Measurements from ENCODE around the gene ZNF414. TPM values are rescaled to one million over a fixed set of nuclear protein-coding genes. Genes with fewer than 3 reads are reported as not detected.
A peak's percentile ranks its signal among the peaks of the same experiment; 100 is the strongest.
"Not testable (repeated sequence)": the region's sequence is repeated elsewhere in the genome, so short reads cannot be mapped to it uniquely, and the experiment has no call there.

Gene ZNF414, protein sequence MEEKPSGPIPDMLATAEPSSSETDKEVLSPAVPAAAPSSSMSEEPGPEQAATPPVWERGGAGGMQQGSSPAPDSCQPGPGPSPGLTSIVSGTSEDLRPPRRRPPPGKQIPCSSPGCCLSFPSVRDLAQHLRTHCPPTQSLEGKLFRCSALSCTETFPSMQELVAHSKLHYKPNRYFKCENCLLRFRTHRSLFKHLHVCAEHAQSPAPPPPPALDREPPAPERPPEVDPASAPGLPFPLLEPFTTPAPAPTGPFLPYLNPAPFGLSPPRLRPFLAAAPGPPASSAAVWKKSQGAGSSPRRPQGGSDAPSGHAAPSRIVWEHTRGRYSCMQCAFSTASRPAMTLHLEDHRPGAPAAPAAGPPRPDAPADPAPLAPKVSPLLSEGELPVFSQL
- polyA plus RNA-seq (ENCODE audit: insufficient read length) = 22.8 TPM
- long read RNA-seq, donor 1, partial matches to known transcripts = 14 of 19 reads
- long read RNA-seq, donor 1, other reads (novel, unspliced or antisense) = 0 of 19 reads
- long read RNA-seq, donor 2, partial matches to known transcripts = 0 of 7 reads
- long read RNA-seq, donor 2, other reads (novel, unspliced or antisense) = 0 of 7 reads
- long read RNA-seq, donor 3, partial matches to known transcripts = 0 of 6 reads
- long read RNA-seq, donor 3, other reads (novel, unspliced or antisense) = 0 of 6 reads
- long read RNA-seq, donor 4, partial matches to known transcripts = 0 of 1 reads
- long read RNA-seq, donor 4, other reads (novel, unspliced or antisense) = 0 of 1 reads
- long read RNA-seq, donor 5, partial matches to known transcripts = 0 of 8 reads
- long read RNA-seq, donor 5, other reads (novel, unspliced or antisense) = 0 of 8 reads
- long read RNA-seq, donor 6, transcript ZNF414-202 (8 exons, 2,300 nt) = major isoform, 7 of 14 reads
- long read RNA-seq, donor 6, partial matches to known transcripts = 5 of 14 reads
- long read RNA-seq, donor 6, other reads (novel, unspliced or antisense) = 0 of 14 reads
- long read RNA-seq, donor 7, transcript ZNF414-202 (8 exons, 2,300 nt) = major isoform, 10 of 24 reads
- long read RNA-seq, donor 7, partial matches to known transcripts = 11 of 24 reads
- long read RNA-seq, donor 7, other reads (novel, unspliced or antisense) = 0 of 24 reads
- long read RNA-seq, donor 8, partial matches to known transcripts = 0 of 2 reads
- long read RNA-seq, donor 8, other reads (novel, unspliced or antisense) = 0 of 2 reads

DNA sequence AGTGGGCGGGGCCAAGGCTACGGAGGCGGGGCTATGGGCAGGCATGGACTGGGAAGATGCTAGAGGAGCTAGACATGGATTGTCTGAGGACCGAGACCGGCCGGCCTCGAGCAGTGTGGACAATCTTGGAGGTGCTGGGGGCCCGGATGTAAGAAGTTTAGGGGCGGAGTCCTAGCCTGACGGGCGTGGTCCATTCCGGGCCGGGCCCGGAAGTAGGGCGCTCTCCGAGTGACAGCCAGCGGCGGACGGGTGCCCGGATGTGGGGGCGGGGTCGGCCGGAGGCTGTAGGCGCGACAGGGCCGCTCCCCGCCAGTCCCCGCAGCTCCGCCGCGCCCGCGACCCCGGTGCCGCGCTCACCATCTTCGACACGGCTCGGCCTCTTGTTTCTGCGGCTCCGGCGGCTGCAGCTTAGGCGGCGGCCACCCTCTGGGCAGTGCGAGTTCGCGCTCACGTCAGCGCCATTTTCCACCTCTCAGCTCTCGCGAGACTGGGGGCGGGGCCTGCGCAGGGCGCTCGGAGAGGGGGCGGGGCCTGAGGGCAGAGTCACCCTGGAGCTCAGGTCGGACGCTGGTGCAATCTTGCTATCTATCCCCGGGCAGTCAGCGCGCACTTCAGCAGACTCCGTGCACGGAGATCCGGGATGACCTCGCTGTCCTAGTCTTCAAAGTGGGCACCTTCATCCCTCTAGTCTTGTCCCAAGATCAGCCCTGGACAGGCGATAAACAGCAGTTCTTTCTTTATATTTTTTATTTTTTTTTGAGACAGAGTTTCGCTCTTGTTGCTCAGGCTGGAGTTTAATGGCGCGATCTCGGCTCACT, at the start of gene ZNF414:
Gene ZNF414, minus strand, starts transcription at position 481 of the 818 bp plus-strand sequence. Its CDS starts 121 bp downstream, at position 360.
- DNase-seq = peak; percentile 94

DNA sequence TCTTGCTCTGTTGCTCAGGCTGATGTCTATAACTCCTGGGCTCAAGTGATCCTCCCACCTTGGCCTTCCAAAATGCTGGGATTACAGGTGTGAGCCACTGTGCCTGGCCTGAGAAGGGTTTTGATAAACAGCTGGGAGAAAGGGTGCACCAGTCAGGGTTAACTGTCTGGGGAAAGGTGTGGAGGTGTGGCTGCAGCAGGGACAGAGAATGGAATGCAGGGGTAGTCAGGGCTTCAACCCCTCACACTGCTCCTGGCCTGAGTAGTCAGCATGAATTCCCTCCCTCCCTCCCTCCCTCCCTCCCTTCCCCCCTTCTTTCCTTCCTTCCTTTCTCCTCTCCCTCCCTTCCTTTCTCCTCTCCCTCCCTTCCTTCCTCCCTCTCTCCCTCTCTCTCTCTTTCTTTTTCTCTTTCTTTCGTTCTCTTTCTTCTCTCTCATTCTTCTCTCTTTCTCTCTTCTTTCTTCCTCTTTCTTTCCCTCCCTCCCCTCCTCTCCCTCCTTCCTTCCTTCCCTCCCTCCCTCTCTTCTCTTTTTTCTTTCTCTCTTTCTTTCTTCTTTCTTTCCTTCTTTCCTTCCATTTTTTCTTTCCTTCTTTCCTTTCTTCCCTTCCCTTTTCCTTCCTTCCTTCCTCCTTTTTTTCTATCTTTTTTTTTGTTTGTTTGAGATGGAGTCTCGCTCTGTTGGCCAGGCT, 47.3 kb upstream of the ZNF414 start:
- DNase-seq = no peak

GRCh38 chr19:8558325-8558724, 44.4 kb upstream of the ZNF414 start:
- DNase-seq = no peak

GRCh38 chr19:8557642-8558238, 43.8 kb upstream of the ZNF414 start:
- no peak for DNase-seq

DNA sequence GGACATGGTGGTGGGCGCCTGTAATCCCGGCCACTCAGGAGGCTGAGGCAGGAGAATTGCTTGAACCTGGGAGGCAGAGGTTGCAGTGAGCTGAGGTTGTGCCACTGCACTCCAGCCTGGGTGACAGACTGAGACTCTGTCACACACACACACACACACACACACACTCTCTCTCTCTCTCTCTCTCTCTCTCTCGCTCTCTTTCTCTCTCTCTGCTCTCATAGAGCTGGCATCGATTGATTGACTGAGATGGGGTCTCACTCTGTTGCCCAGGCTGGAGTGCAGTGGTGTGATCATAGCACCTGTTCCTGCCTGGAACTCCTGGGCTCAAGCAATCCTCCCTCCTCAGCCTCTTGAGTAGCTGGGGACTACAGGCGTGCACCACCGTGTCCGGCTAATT, 39.8 kb upstream of the ZNF414 start:
- DNase-seq = not testable (repeated sequence)

DNA sequence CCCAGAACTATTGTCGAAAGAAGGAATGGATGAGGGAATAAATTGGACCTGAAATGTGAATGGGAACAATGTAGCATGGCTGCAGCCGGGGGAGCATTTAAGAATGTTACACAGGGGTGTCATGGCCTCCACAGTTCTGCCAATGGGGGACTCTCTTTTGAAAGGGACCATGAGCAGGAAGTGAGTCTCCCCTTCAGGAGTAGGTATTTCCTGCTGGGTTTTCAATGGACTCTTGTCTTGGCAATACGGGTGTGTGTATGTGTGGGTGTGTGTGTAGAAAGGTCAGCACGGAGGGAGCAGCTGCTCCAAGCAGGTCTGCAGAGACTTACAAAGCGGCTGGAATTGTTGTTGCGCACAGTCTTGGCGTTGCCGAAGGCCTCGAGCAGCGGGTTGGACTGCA, 38.8 kb upstream of the ZNF414 start:
- no peak for DNase-seq

DNA sequence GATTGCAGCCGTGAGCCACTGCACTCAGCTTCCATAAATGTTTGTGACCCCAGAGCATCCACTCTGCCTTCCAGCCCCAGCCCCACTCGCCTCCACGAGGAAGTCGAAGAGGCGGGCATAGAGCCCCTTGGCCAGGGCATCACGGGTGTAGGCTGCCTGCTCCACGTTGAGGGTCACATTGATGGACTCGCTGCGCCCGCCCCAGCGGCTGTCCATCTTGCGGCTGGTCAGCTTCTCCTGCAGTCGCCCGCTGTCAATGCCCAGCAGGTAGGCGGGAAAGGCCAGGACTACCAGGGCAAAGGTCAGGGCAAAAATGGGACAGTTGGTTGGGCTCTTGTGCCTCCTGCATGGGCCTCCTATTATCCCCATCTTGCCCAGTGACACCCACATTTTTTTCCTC, 36.1 kb upstream of the ZNF414 start:
- DNase-seq = no peak

- DNase-seq = no peak
Observed at GRCh38 chr19:8545743-8546142, 31.8 kb upstream of the ZNF414 start.

DNA sequence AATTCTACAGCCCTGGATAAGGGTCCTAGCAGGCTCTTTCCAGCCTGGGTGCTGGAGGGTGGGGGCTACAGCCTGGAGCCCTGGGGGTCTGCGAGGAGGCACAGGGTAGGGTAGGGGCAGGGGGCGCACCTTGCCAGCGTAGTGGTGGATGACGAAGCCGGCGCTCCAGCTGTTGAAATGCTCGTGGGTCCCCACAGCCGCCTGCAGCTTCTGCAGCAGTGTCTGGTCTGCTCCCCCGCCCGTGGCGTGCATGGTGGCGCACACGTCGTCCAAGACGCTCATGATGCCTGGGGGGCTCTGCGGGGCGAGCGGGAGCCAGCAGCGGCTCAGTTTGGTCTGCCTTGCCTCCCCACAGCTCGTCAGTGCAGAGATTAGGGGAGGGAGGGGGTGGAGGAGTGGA, 30.2 kb upstream of the ZNF414 start:
- no peak for DNase-seq

DNA sequence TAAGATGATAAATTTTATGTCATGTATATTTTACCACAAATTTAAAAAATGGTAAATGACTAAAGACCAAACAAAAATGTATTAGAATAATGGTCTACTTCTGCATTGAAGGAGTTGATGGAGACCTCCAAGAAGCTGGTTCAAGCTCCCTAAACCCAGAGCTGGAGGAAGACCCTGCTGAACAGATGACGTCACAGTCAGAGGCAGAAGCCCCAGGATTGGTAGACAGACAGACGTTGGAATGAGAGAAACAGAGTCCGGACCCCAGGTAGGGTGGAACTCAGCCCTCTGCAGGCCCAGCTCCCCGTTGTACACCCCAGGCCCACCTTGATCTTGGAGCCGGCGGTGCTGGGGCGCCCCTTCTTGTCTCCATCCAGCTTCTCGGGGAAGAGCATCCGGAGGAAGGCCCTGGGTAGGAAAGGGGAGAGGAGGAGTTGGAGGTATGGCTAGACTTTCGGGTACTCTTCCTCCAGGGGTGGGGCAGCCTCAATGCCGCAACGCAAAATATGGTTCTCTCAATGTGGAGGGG, 25.7 kb upstream of the ZNF414 start:
- DNase-seq = no peak

GRCh38 chr19:8537099-8537498, 23.1 kb upstream of the ZNF414 start:
- no peak for DNase-seq

DNA sequence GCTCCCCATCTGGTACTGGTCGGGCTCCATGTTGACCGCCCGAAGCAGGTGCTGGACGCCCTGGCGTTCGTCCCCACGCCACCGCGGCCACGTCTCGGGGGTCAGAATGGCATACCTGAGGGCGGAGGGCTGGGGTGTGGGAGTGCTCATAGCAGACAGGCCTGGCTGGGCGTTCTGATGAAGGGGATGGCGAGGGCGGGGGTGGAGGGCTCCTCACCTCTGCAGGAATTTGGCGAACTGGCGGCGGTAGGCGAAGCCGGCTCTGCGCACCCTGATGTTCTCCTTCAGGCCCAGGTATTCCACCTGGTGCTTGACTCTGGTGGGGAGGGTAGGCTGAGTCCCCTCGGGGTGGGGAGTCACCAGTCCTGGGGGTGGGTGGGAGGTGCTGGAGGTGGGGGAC, 22.3 kb upstream of the ZNF414 start:
- DNase-seq = no peak

DNA sequence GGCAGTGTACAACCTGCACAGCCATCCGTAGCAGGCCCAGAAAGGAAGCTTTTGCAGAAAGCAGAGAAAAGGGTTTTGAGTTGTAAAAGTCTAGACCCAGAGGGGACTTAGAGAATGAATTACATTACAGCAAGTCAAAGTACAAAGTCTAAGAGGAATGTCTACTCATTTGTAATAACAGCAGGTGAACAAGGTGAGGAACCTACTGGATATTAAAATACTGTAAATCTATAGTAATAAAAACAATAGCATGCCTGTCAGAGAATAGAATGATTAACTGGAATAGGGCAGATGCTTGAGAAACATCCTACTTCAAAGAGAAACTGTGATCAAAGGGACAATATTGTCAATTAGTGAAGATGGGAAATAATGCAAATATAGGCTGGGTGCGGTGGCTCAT, 18.3 kb upstream of the ZNF414 start:
- DNase-seq = no peak

DNA sequence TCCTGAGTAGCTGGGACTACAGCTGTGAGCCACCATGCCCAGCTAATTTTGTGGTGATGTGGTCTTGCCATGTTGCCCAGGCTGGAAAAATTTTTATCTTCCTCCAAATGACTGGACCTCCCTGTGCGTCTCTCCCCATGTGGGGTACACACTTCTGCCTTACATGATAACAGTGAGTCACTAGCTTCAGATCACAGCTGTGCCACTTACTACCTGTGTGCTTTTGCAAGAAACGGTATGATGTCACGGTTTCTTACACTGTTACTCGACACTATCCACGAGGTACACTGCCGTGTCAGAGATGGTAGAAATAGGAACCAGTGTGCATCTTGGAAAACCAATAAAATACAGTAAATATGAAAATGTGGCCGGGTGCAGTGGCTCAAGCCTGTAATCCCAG, 17.5 kb upstream of the ZNF414 start:
- no peak for DNase-seq

DNA sequence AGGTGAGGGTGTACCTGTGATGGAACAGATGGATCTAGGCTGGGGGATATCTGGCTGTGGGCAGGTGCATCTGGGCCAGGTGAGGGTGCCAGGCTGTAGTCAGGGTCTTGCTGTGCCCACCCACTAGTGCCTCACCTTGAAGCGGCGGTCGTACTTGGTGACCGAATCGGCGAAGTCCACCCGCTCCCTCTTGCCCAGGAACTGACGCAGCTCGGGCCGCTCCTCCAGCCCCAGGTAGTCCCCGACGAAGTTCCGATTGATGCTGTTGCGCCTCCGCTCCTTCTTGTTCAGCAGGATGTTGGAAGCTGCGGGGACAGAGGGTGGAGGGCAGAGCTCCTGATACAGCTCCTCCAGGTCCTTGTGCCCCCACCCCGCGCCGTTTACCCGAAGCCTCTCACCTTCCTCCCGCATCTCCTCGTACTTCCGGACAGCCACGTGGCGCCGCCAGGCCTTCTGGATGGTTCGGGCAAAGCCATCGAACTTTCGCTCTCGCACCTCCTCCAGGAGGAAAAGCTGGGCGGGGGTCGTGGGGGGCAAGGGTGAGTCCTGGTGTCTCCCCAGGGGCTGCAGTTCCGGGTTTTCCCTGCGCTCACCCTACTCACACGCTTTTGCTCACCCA, 16.2 kb upstream of the ZNF414 start:
- no peak for DNase-seq

DNA sequence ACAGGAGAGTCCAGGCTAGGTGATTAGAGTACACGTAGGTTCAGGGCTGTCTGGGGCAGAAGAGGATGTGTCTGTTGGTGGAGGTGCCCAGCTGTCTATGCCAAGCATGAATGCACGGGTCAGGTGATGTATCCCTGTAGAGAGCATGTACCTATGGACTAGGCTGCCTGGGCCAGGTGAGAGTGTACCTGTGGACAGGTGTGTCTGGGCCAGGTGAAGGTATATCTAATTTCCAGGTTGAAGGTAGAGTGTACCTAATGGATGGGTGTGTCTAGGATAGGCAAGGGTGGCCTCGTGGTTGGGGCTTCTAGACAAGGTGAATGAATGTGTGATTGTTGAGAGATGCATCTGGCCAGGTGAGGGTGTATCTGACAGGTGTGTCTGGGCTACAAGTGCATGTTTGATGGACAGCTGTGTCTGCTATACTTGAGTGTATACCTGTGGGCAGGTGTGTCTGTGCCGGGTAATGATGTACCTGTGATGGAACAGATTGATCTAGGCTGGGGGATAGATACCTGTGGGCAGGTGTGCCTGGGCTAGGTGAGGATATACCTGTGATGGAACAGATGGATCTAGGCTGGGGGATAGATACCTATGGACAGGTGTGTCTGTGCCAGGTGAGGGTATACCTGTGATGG, 15.5 kb upstream of the ZNF414 start:
- DNase-seq = no peak

- DNase-seq = no peak
Observed at GRCh38 chr19:8528500-8528899, 14.5 kb upstream of the ZNF414 start.

DNA sequence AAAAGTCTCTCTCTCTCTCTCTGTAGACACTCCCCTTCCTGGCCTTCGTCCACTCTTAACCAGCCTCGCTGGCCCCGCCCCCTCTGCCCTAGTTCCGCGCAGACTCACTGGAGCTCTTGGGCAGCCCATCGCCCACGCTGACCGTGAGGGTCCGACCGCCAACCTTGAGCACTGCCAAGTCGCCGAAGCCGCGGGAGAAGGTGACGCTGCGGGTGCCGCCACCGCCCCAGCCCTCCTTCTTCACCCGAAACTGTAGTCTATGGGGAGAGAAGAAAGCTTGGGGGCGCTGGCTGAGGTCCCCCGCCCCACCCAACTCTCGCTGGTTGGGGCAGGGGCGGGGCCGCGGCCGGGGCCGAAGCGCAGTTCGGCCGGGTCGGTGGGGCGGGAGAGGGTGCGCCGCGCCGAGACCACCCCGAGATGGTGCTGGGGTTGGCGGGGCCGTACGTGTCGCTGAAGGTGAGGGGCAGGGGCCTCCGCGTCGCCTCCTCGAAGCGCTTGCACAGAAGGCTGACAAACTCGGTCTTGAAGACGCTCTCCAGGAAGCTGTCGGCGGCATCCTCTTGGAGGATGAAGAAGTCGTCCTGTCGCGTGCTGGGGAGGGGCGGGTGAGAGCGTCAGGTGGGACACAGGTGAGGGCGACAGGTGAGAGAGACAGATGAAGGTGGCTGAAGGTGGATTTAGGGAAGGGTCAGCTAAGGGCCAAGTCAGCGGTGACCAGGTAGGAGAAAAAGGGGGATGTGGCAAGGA, 12.6 kb upstream of the ZNF414 start:
- peak; percentile 95 for DNase-seq

GRCh38 chr19:8525401-8525684, 11.4 kb upstream of the ZNF414 start:
- no peak for DNase-seq
